GM12801 (cell line): Measurements from ENCODE around the gene ANP32B.

Source experiments
- TF ChIP-seq, protein P1 (sequence below): IDR thresholded peaks from one replicate; pipeline ENCODE4 v1.5.1; 2011; ENCODE audit warnings: control low read depth; ENCODE audit not compliant: insufficient read length; ENCODE audit errors: extremely low read depth

ANP32B gene

DNA sequence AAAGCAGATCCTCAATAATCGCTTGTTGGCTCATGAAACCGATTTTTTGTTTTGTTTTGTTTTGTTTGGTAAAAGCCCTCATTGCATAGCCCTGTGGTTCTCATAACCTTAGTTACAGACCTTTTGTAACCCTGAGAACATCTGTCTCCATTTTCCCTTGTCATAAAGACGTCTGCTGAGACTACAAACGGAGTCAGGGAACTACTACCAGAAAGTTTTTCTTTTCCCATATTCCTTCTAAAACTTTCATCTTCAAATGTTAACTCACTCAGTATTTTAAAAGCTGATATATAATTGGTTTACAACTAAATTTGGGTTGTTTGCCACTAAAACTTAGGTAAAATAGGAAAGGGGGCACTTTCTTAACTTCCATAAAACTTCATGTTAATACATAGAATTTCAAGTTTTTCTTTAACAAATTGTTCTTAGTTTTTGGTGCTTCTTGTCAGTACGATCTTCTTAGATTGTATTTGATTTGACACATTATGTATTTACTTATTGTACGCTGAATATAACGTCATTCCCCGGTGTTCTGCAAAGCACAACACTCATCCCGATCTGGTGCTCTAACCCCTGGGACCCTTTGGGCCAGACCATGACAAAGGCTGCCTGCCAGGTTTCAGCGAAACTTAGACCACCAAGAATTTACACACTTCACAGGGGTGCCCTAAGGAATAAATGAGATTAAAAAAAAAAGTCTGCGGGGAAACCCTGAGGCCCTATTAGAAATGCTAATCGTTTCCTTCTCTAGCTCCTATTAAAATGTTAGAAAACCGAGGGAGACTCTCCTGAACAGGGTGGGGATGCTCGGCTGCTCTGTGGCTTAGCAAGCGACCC is 1.1 kb upstream of the ANP32B start:
- TF ChIP-seq, protein P1, sequence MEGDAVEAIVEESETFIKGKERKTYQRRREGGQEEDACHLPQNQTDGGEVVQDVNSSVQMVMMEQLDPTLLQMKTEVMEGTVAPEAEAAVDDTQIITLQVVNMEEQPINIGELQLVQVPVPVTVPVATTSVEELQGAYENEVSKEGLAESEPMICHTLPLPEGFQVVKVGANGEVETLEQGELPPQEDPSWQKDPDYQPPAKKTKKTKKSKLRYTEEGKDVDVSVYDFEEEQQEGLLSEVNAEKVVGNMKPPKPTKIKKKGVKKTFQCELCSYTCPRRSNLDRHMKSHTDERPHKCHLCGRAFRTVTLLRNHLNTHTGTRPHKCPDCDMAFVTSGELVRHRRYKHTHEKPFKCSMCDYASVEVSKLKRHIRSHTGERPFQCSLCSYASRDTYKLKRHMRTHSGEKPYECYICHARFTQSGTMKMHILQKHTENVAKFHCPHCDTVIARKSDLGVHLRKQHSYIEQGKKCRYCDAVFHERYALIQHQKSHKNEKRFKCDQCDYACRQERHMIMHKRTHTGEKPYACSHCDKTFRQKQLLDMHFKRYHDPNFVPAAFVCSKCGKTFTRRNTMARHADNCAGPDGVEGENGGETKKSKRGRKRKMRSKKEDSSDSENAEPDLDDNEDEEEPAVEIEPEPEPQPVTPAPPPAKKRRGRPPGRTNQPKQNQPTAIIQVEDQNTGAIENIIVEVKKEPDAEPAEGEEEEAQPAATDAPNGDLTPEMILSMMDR = no peak

DNA sequence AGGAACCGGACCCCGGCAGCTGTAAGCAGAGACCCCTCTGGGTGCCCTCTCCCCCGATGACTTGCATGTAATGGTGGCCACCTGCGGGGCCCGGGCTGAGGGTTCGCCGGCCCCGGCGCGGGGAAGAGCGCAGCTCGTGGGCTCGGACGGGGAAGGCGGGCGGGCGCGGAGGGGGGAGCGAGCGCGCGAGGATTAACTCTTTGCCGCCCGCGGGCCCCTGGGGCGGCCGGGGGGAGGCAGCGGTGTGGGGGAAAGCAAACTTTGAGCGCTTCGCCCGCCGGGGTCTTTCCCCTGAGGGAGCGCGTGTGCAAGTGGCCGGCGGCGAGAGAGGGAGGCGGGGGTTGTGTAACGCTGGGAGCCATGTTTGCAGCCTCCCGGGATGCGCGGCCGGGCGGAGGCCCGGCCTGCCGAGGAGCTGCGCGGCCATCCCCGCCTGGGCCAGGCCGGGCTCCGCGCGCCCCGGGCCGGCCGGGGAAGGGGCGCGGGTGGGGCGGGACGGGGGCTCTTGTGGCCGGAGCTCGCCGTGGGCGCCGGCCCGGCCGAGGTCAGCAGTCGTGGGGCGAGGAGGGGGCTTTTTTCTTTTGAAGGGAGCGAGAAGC is 547 bp downstream of the ANP32B start:
- TF ChIP-seq, protein P1 = no peak

DNA sequence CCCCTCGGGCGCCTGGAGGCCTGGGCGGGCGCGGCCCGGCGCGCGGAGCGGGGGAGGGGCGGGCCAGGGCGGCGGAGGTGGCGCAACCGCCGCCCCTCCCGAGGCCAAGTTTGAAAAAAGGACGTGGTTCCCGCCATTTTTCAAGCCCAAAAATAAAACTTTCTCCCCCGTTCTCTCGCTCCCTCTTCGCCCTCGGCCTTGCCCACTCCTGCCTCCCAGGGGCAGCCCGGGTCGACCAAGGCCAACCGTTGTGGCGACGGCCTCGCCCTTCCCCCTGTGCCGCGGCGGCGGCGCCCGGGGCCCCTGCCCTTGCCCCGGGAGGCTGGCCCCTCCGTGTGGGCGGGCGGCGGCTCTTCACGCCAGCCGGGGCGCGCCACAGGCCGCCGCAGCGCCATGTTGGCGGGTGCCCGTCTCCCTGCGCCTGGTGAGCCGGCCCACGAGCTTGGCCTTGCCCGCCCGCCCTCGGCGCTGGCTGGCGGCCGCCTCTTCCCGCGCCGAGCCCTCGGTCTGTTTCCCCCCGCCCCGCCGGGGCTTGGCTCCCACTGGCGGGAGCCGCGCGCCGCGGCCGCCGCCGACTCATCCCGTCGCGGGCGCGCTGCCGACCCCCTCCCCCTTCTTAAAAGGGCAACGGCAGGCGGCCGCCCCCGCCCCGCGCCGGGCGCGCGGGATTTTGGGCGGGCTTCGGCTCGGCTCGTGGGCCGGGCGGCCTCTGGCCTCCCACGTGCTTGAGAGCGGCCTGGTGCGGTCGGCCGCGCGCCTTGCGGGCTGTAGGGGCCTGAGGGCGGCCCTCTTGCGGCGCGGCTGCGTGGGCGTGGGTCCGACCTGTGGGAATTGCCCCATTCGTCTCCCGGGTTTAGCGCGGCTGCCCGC is 1.3 kb downstream of the ANP32B start:
- TF ChIP-seq, protein P1 = no peak

DNA sequence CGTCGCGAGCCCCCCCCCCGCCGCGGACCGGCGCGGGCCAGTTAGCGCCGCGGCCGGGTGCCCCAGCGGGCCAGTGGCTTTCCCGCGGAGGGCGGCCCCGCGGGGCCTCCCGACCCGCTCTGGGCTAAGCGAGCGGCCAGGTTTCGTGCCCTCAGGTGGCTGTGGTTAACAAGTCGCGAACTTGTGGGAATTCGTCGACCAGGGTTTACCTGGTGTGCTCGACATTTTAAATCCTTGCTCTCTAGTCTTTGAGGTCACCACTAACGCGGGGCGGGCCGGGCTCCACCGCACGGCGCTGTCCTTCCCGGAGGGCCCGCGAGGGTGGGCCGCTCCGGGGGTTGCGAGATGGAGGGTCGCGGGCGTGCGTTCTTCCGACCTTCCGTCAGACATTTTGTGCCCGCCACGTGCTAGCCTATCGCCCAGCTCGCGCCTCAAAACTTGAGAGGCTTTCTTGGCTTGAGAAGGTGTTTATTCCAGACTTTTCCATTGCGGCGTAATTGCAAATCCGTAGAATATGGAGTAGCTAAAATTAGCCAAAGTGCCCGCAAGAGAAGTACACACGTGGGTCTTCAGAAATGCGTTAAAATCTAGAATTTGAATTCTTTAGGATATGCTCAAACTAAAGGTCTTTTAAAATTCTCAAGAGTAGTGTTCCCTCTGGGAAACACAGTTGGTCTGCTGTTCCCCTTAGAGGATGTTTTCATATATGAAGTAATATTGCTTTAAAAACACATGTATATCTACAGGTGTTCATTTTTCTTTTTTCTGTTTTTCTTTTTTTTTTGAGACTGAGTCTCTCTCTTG is 2.1 kb downstream of the ANP32B start:
- TF ChIP-seq, protein P1 = no peak

DNA sequence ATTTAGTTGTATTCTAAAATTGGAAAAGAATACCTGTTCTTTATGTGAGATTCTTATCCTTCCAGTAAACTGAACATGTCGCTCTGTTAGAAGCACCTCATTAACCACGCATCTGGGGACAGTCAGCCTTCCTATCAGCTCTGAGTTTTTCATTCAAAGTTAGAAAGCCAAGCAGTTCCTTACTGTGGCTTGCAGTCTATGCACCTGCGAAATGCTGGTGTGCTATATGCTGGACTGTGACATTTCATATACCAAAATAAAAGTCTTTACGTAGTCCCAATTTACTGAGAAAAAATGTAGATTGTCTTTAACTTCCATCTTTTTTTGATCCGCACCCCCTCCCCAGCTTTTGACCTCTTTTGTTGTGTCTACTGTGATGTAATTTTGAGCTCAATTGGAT is 4.3 kb downstream of the ANP32B start:
- TF ChIP-seq, protein P1 = no peak

DNA sequence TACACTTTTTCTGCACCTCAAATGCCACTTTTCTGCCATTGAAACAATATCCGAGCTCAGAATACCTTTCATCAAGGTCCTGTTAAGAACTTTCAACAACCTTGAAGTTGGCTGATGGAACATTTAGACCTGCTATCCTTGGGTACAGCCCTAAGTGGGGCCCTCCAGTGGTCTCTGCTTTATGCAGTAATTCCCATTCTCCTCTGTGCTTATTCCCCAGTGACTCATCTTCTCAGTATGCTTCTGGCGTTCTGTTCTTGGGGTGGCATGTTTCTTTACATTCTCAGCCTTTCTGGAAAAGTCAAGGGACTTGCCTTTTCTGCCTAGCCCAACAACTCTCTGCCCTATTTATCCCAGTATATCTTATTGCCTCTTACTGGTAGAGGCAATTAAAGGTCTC is 7.1 kb downstream of the ANP32B start:
- TF ChIP-seq, protein P1 = no peak
